ENCODE data around the gene TBC1D14.
A peak's percentile ranks its signal among the peaks of the same experiment; 100 is the strongest.

TBC1D14 gene

GRCh38 chr4:7045961-7046921, 136.6 kb downstream of the TBC1D14 start:
- no peak for TF ChIP-seq CTCF (conservative IDR thresholded peaks at IDR 0.05)
- peak overlapping the region; percentile 88; the same call in 1 of the 2 replicates for H3K27ac ChIP-seq

- no peak for TF ChIP-seq CTCF (conservative IDR thresholded peaks at IDR 0.05)
- H3K27ac ChIP-seq: no peak overlapping the region
Measured at GRCh38 chr4:7046971-7047370, 137.3 kb downstream of the TBC1D14 start.

- no peak overlapping the region for H3K27ac ChIP-seq
- TF ChIP-seq CTCF (conservative IDR thresholded peaks at IDR 0.05): no peak
Measured at GRCh38 chr4:7048642-7049041, 139.0 kb downstream of the TBC1D14 start.

GRCh38 chr4:7049295-7049694, 139.7 kb downstream of the TBC1D14 start:
- H3K27ac ChIP-seq: peak overlapping the region; percentile 81
- TF ChIP-seq CTCF (conservative IDR thresholded peaks at IDR 0.05): no peak

- H3K27ac ChIP-seq: peak overlapping the region; percentile 81
- no peak for TF ChIP-seq CTCF (conservative IDR thresholded peaks at IDR 0.05)
Measured at GRCh38 chr4:7049739-7050138, 140.1 kb downstream of the TBC1D14 start.

GRCh38 chr4:7050481-7051143, 141.0 kb downstream of the TBC1D14 start:
- H3K27ac ChIP-seq: peak overlapping the region; percentile 81
- TF ChIP-seq CTCF (conservative IDR thresholded peaks at IDR 0.05): no peak

GRCh38 chr4:7051144-7051495, 141.5 kb downstream of the TBC1D14 start:
- TF ChIP-seq CTCF (conservative IDR thresholded peaks at IDR 0.05): no peak
- peak overlapping the region; percentile 81 for H3K27ac ChIP-seq

Data from VCaP (cell line).